ENCODE measurements around the gene MBL2. TPM values are rescaled to one million over a fixed set of nuclear protein-coding genes. Genes with fewer than 3 reads are reported as not detected.

MBL2 gene
- not detected in 5 replicates for total RNA-seq (2022; extraction: Qiagen RNA extraction; ENCODE audit: low read depth)

DNA sequence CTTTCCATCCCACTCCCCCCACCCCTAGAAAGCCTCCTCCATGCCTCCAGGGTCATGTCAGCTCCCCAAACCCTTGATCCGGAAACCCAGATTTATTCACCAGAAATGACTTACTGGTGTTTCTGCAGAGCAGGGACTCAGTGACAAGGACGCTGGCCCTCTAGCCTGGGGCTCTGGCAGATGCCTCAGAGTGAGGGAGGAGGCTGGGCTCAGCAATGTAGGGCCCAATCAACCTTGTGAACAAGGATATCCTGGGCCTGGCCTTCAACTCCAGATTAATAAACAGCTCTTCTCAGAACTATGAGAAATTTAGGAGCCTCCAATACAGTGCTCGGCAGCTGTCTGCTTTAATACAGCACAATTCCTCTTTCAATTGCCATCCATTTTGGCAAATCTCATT, at the start of gene MBL2:
MBL2 (minus strand) TSS at position 162 of the 400 bp plus-strand sequence. CDS start 1,149 bp downstream, outside the sequence.

